Subcutaneous adipose tissue (tissue), 4 donors: ENCODE data around the gene ATG101. TPM values are rescaled to one million over a fixed set of nuclear protein-coding genes. Genes with fewer than 3 reads are reported as not detected.

Source experiments
- total RNA-seq, 4 donors: library from RNA; depleted of rRNA; stranded (reverse); fragments of >200 nt; gene quantifications; one replicate each; pipeline ENCODE4 v1.1.0, GENCODE V29; 2016
- TF ChIP-seq, protein P1 (sequence below): fragments of 450-650 bp; IDR thresholded peaks from one replicate; pipeline ENCODE4 v1.5.1; 2016; ENCODE audit warnings: low read depth, mild to moderate bottlenecking, control low read depth, antibody characterized with exemption, moderate library complexity

ATG101 gene
- total RNA-seq, 4 donors from 2014 or later = 16.3 to 29.9 (median 26.5) TPM

GRCh38 chr12:52084491-52085231 lies 14.9 kb downstream of the ATG101 start:
- TF ChIP-seq, protein P1, sequence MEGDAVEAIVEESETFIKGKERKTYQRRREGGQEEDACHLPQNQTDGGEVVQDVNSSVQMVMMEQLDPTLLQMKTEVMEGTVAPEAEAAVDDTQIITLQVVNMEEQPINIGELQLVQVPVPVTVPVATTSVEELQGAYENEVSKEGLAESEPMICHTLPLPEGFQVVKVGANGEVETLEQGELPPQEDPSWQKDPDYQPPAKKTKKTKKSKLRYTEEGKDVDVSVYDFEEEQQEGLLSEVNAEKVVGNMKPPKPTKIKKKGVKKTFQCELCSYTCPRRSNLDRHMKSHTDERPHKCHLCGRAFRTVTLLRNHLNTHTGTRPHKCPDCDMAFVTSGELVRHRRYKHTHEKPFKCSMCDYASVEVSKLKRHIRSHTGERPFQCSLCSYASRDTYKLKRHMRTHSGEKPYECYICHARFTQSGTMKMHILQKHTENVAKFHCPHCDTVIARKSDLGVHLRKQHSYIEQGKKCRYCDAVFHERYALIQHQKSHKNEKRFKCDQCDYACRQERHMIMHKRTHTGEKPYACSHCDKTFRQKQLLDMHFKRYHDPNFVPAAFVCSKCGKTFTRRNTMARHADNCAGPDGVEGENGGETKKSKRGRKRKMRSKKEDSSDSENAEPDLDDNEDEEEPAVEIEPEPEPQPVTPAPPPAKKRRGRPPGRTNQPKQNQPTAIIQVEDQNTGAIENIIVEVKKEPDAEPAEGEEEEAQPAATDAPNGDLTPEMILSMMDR = no peak

GRCh38 chr12:52085682-52086180 lies 16.0 kb downstream of the ATG101 start:
- TF ChIP-seq, protein P1 = no peak

GRCh38 chr12:52086366-52086765 lies 16.6 kb downstream of the ATG101 start:
- TF ChIP-seq, protein P1 = no peak

DNA sequence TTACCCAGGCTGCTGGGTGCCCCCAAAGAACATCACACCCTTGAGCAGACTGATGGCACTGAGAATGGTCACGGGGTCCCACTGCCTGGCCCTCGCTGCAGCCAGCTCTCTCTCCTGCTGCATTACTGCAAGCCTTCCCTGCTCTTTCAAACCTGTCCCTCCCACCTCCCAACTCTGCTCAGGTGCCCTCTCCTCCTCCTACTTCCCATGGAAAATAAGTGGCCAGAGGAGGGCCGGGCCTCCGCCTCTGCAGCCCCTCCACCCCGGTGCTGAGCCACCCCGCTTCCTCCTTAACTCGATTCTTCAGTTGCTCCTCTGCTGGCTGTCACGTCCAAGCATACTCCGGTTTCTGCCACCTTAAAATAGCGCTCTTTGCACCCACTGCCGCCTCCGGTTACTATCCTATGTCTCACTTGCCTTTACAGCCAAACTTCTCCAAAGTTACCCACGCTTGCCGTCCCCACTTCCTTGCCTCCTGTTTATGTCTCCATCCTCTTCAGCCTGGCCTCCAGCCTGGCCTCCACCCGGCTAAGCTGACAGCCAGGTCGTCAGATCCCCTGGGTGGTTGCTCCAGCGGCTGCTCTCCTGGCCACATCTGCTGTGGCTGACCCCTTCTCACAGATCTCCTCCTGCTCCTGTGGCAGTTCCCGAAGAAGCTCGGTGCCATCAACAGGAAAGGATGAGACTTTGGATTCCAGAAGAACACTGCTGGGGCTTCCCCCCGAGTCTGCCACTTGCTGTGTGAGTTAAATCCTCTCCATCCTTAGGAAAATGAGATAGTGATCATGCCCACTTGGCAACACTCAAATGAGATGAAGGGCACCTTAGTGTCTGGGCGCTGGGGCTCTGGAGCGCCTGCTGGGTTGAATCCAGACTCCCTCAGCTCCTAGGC lies 17.4 kb downstream of the ATG101 start:
- TF ChIP-seq, protein P1 = no peak

DNA sequence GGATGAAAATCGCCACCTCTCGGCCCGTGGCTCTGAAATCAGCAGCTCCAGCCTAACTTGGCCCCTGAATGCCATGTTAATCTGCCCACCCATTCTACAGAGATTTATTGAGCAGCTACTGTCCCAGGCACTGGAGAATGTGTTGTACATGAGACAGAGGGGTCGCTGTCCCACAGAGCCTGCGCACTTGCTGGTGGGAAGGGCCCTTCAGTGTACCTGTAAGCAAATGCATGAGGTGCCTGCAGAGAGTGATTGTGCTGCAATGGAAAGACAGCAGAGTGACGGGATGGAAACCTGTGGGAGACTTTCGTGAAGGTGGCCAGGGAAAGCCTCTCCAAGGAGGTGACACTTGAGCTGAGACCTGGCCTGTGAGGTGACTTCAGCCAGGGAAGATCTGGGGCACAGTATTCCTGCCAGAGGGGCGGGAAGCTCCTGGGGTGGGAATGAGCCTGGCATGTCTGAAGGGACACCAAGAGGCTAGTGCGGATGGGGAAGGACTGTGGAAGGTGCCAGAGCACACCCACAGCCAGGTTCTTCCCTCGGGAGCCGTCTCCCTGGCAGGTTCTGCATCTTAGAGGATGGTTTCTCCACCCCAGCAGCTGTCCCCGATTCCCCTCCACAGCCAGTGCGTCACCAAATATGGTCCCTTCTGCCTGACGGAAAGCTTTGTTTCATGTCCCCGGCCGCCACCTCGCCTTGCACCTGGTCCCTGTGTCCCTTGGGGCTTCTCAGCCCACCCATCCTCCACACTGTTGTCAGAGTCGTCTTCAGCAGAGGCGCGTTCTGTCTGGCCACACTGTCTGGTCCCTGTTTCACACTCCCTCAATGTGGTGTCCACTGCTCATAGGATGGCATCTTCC lies 18.4 kb downstream of the ATG101 start:
- TF ChIP-seq, protein P1 = no peak

- TF ChIP-seq, protein P1 = no peak
Observed at GRCh38 chr12:52089491-52089890, 19.7 kb downstream of the ATG101 start.
